HEK293T (cell line): ENCODE results near the gene CLCN3.
"Not testable (repeated sequence)": the region's sequence is repeated elsewhere in the genome, so short reads cannot be mapped to it uniquely, and the experiment has no call there.

ENCODE experiments used
- CTCF ChIA-PET: fragments of 350-600 bp; formaldehyde crosslinking; extraction: SDS; loops from one replicate; lab custom pipeline; 2021; ENCODE audit warnings: antibody characterized with exemption, inconsistent platforms; lab: Yijun Ruan, JAX
- POLR2A ChIA-PET: fragments of 350-600 bp; formaldehyde crosslinking; extraction: SDS; loops from one replicate; lab custom pipeline; 2020; ENCODE audit warnings: antibody characterized with exemption, inconsistent platforms; lab: Yijun Ruan, JAX
- DNase-seq: peaks from one replicate; pipeline ENCODE4 v3.0.0; 2012; ENCODE audit warnings: mixed read lengths; ENCODE audit errors: extremely low spot score
- ARNT ChIP-seq: fragments of 450-650 bp; IDR thresholded peaks from 2 replicates; pipeline ENCODE4 v1.6.1; 2017; ENCODE audit warnings: mild to moderate bottlenecking
- BHLHE40 ChIP-seq: fragments of 450-650 bp; IDR thresholded peaks from 2 replicates; pipeline ENCODE4 v1.6.1; 2016; ENCODE audit warnings: mild to moderate bottlenecking, moderate library complexity, borderline replicate concordance
- CTBP1 ChIP-seq: fragments of 450-650 bp; IDR thresholded peaks from 2 replicates; pipeline ENCODE4 v1.6.1; 2016; ENCODE audit warnings: borderline replicate concordance
- ELF4 ChIP-seq: fragments of 450-650 bp; IDR thresholded peaks from 2 replicates; pipeline ENCODE4 v1.6.1; 2017; ENCODE audit warnings: antibody characterized with exemption
- FOXA1 ChIP-seq: fragments of 450-650 bp; IDR thresholded peaks from 2 replicates; pipeline ENCODE4 v1.6.1; 2016; ENCODE audit warnings: mild to moderate bottlenecking
- FOXK2 ChIP-seq: fragments of 450-650 bp; IDR thresholded peaks from 2 replicates; pipeline ENCODE4 v1.6.1; 2016; ENCODE audit warnings: mild to moderate bottlenecking
- FOXM1 ChIP-seq: fragments of 450-650 bp; IDR thresholded peaks from 2 replicates; pipeline ENCODE4 v1.6.1; 2017; ENCODE audit warnings: mild to moderate bottlenecking, borderline replicate concordance
- HDGF ChIP-seq: fragments of 450-650 bp; IDR thresholded peaks from 2 replicates; pipeline ENCODE4 v1.6.1; 2017; ENCODE audit warnings: antibody characterized with exemption, borderline replicate concordance
- L3MBTL2 ChIP-seq: fragments of 450-650 bp; conservative IDR thresholded peaks from 2 replicates; pipeline ENCODE4 v1.6.1; 2016; ENCODE audit warnings: mild to moderate bottlenecking
- LEF1 ChIP-seq: fragments of 450-650 bp; IDR thresholded peaks from 2 replicates; pipeline ENCODE4 v1.6.1; 2017; ENCODE audit warnings: mild to moderate bottlenecking, borderline replicate concordance
- NFRKB ChIP-seq: fragments of 450-650 bp; IDR thresholded peaks from 2 replicates; pipeline ENCODE4 v1.6.1; 2016; ENCODE audit warnings: mild to moderate bottlenecking, moderate library complexity
- PKNOX1 ChIP-seq: fragments of 450-650 bp; IDR thresholded peaks from 2 replicates; pipeline ENCODE4 v1.6.1; 2016
- SP1 ChIP-seq: fragments of 450-650 bp; IDR thresholded peaks from 2 replicates; pipeline ENCODE4 v1.6.1; 2017
- SUZ12 ChIP-seq: fragments of 450-650 bp; IDR thresholded peaks from 2 replicates; pipeline ENCODE4 v1.6.1; 2016; ENCODE audit warnings: mild to moderate bottlenecking
- TARDBP ChIP-seq: fragments of 450-650 bp; IDR thresholded peaks from 2 replicates; pipeline ENCODE4 v1.6.1; 2016
- ZNF384 ChIP-seq: fragments of 450-650 bp; IDR thresholded peaks from 2 replicates; pipeline ENCODE4 v1.6.1; 2016

The CLCN3 gene

GRCh38 chr4:169723207-169723965 is 103.0 kb downstream of the CLCN3 start:
- TF ChIP-seq HDGF (no peak), PKNOX1 (peak; percentile 64), ELF4 (no peak)
- DNase-seq, result peak; percentile 9
- CTCF ChIA-PET, result interaction anchor here (0.6 to 4.0 kb wide), 4 partner anchors 30 to 292 kb away, joined by 5 to 31 read pairs (median 5); partner anchors contain the start of gene NEK1
- POLR2A ChIA-PET, result interaction anchor here (0.7 to 1.2 kb wide), 4 partner anchors 12 to 369 kb away, joined by 3 to 6 read pairs (median 4); no protein-coding TSS in a partner anchor

- ChIA-PET CTCF (interaction anchor here (0.6 to 4.0 kb wide), 2 partner anchors 111 to 349 kb away, joined by 3 to 31 read pairs; partner anchors contain the start of gene NEK1), POLR2A (interaction anchor here (1.3 kb wide), 1 partner anchor 112 kb away, joined by 3 read pairs; the partner anchor contains the start of gene NEK1)
- TF ChIP-seq CTBP1, result no peak
- no peak for TF ChIP-seq FOXK2
- no peak for TF ChIP-seq NFRKB
- no peak for TF ChIP-seq BHLHE40
- no peak for TF ChIP-seq FOXM1
- no peak for TF ChIP-seq HDGF
- no peak for TF ChIP-seq TARDBP
- no peak for TF ChIP-seq ELF4
- no peak for TF ChIP-seq L3MBTL2
- no peak for TF ChIP-seq SP1
- no peak for TF ChIP-seq ARNT
- TF ChIP-seq LEF1, result no peak
- DNase-seq, result no peak
Measured at GRCh38 chr4:169724260-169724659, 103.9 kb downstream of the CLCN3 start.

- ChIA-PET POLR2A (no interaction called here), CTCF (no interaction called here)
- DNase-seq, result no peak
- TF ChIP-seq CTBP1, result no peak
- TF ChIP-seq NFRKB, result no peak
- TF ChIP-seq TARDBP, result no peak
- TF ChIP-seq PKNOX1, result no peak
Measured at GRCh38 chr4:169727616-169728015, 107.2 kb downstream of the CLCN3 start.

- CTCF ChIA-PET, result no interaction called here
- TF ChIP-seq SP1 (no peak), FOXK2 (no peak), ARNT (no peak), CTBP1 (no peak), FOXM1 (no peak), PKNOX1 (no peak)
- POLR2A ChIA-PET, result interaction anchor here (0.9 kb wide), 1 partner anchor 119 kb away, joined by 3 read pairs; no protein-coding TSS in a partner anchor
Measured at GRCh38 chr4:169730564-169730963, 110.2 kb downstream of the CLCN3 start.

GRCh38 chr4:169738604-169739003 is 118.2 kb downstream of the CLCN3 start:
- DNase-seq, POLR2A ChIA-PET, CTCF ChIA-PET: not testable (repeated sequence)

More at GRCh38 chr4:169730564-169730963, 110.2 kb downstream of the CLCN3 start:
- no peak for DNase-seq

- no peak for DNase-seq
- CTCF ChIA-PET, result no interaction called here
- TF ChIP-seq ZNF384 (no peak), HDGF (no peak), PKNOX1 (no peak), NFRKB (no peak), ARNT (no peak), CTBP1 (no peak), ELF4 (no peak), L3MBTL2 (no peak), TARDBP (no peak), BHLHE40 (no peak), FOXA1 (no peak), FOXM1 (no peak), FOXK2 (no peak), SUZ12 (no peak), LEF1 (no peak), SP1 (no peak)
- POLR2A ChIA-PET, result no interaction called here
Measured at GRCh38 chr4:169741569-169741968, 121.2 kb downstream of the CLCN3 start.
